ENCODE results near the gene FOXO3. TPM values are rescaled to one million over a fixed set of nuclear protein-coding genes. Genes with fewer than 3 reads are reported as not detected.
A peak's percentile ranks its signal among the peaks of the same experiment; 100 is the strongest.

FOXO3 gene
- polyA plus RNA-seq, 1 donor (not counting 4 experiments of a cell fraction or from before 2014, with no cell fraction given), result 17.6 TPM

- Histone ChIP-seq H3K9ac (ENCODE audit: control insufficient read depth, extremely low read depth, insufficient read depth, low read length) (peak overlapping the region; percentile 92), H3K4me1 (ENCODE audit: control insufficient read depth, extremely low read depth, insufficient read depth, low read length) (peaks cover 41% of the 10 kb centered on the region), H3K9me1 (ENCODE audit: control insufficient read depth, extremely low read depth, insufficient read depth, low read length) (peaks cover 2% of the 10 kb centered on the region), H3K27me3 (ENCODE audit: control insufficient read depth, extremely low read depth, insufficient read depth, low read length) (no peaks in the 10 kb centered on the region), H3K27ac (ENCODE audit: control insufficient read depth, insufficient read depth, low read length) (peak overlapping the region; percentile 85), H3K4me3 (ENCODE audit: control insufficient read depth in 2 of 3, extremely low read depth in 1 of 3, insufficient read depth in 2 of 3, low read depth in 1 of 3, low read length in 3 of 3) (peak overlapping the region; percentile 73 to 95 (median 92)), H4K20me1 (ENCODE audit: control insufficient read depth, extremely low read depth, insufficient read depth, low read length) (peaks cover 7% of the 10 kb centered on the region), H2AFZ (ENCODE audit: control insufficient read depth, low read length) (no peak overlapping the region), H3K9me3 (ENCODE audit: control insufficient read depth, low read depth, low read length) (no peaks in the 10 kb centered on the region), H3K36me3 (ENCODE audit: control insufficient read depth in 2 of 2, extremely low read depth in 1 of 2, insufficient read depth in 2 of 2, low read length in 2 of 2) (peaks cover 0 to 4% of the 10 kb centered on the region in 2 experiments), H3K79me2 (ENCODE audit: control insufficient read depth, insufficient read depth, low read length) (peaks cover 38% of the 10 kb centered on the region), H3K4me2 (ENCODE audit: control insufficient read depth, extremely low read depth, insufficient read depth, low read depth, low read length) (peak overlapping the region; percentile 93)
- dilution Hi-C loops (cut with MboI; ENCODE audit: extremely low pct_ligation_motif_present, low sequenced_read_pairs), result no loop called here
- FAIRE-seq (no peak), DNase-seq (ENCODE audit: low read depth, low spot score) (no peak)
- TF ChIP-seq EZH2 (IDR thresholded peaks at IDR 0.05; ENCODE audit: low read length) (no peak), CTCF (optimal IDR thresholded peaks at IDR 0.05 in 1 of 3, IDR thresholded peaks at IDR 0.05 in 1 of 3, conservative IDR thresholded peaks at IDR 0.05 in 1 of 3; ENCODE audit: extremely low read depth in 1 of 3, insufficient read depth in 2 of 3, low read length in 3 of 3) (no peak)
Measured at GRCh38 chr6:108561742-108562502, 1.2 kb downstream of the FOXO3 start.

- Histone ChIP-seq H3K4me3 (ENCODE audit: control insufficient read depth in 2 of 3, extremely low read depth in 1 of 3, insufficient read depth in 2 of 3, low read depth in 1 of 3, low read length in 3 of 3) (peak overlapping the region; percentile 73 to 95 (median 92)), H3K9ac (ENCODE audit: control insufficient read depth, extremely low read depth, insufficient read depth, low read length) (peak overlapping the region; percentile 92), H3K4me2 (ENCODE audit: control insufficient read depth, extremely low read depth, insufficient read depth, low read depth, low read length) (peak overlapping the region; percentile 93), H3K4me1 (ENCODE audit: control insufficient read depth, extremely low read depth, insufficient read depth, low read length) (peaks cover 42% of the 10 kb centered on the region), H4K20me1 (ENCODE audit: control insufficient read depth, extremely low read depth, insufficient read depth, low read length) (peaks cover 9% of the 10 kb centered on the region), H3K27ac (ENCODE audit: control insufficient read depth, insufficient read depth, low read length) (peak overlapping the region; percentile 85), H3K9me3 (ENCODE audit: control insufficient read depth, low read depth, low read length) (no peaks in the 10 kb centered on the region), H3K36me3 (ENCODE audit: control insufficient read depth in 2 of 2, extremely low read depth in 1 of 2, insufficient read depth in 2 of 2, low read length in 2 of 2) (peaks cover 2 to 10% of the 10 kb centered on the region in 2 experiments), H2AFZ (ENCODE audit: control insufficient read depth, low read length) (no peak overlapping the region), H3K79me2 (ENCODE audit: control insufficient read depth, insufficient read depth, low read length) (peaks cover 44% of the 10 kb centered on the region), H3K9me1 (ENCODE audit: control insufficient read depth, extremely low read depth, insufficient read depth, low read length) (peaks cover 2% of the 10 kb centered on the region), H3K27me3 (ENCODE audit: control insufficient read depth, extremely low read depth, insufficient read depth, low read length) (no peaks in the 10 kb centered on the region)
- dilution Hi-C loops (cut with MboI; ENCODE audit: extremely low pct_ligation_motif_present, low sequenced_read_pairs), result no loop called here
- TF ChIP-seq EZH2 (IDR thresholded peaks at IDR 0.05; ENCODE audit: low read length) (no peak), CTCF (optimal IDR thresholded peaks at IDR 0.05 in 1 of 3, IDR thresholded peaks at IDR 0.05 in 1 of 3, conservative IDR thresholded peaks at IDR 0.05 in 1 of 3; ENCODE audit: extremely low read depth in 1 of 3, insufficient read depth in 2 of 3, low read length in 3 of 3) (peak in 2 of 3 experiments; percentile 10 to 16)
- peak; percentile 88 for FAIRE-seq
- peak; percentile 66 for DNase-seq (ENCODE audit: low read depth, low spot score)
Measured at GRCh38 chr6:108562503-108562993, 1.8 kb downstream of the FOXO3 start.
